T-helper 2 cell (primary cell): ENCODE data around the gene CRLF3.
"Not testable (repeated sequence)": the region's sequence is repeated elsewhere in the genome, so short reads cannot be mapped to it uniquely, and the experiment has no call there.

Experiments used
- DNase-seq, 5 experiments: peaks; one replicate each; pipeline versions ENCODE4 v3.0.0 to v3.0.0-alpha.2; 2012 to 2022

Gene CRLF3

DNA sequence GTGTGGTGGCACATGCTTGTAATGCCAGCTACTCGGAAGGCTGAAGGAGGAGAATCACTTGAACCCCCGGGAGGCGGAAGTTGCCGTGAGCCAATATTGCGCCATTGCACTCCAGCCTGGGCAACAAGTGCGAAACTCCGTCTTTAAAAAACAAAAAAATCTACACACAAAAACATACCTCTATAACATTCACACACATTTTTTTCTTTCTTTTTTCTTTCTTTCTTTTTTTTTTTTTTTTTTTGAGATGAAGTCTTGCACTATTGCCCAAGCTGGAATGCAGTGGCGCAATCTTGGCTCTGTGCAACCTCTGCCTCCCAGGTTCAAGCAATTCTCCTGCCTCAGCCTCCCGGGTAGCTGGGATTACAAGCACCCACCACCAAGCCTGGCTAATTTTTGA is 9.6 kb downstream of the CRLF3 start:
- DNase-seq = not testable (repeated sequence)

DNA sequence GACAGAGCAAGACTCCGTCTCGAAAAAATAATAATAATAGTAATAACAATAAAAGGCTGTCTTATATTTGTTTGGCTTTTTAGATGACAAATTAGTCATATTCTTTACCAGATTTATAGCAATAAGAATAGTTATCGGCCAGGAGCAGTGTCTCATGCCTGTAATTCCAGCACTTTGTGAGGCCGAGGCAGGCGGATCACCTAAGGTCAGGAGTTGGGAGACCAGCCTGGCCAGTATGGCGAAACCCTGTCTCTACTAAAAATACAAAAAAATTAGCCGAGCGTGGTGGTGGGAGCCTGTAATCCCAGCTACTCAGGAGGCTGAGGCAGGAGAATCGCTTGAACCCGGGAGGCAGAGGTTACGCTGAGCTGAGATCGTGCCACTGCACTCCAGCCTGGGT is 10.3 kb downstream of the CRLF3 start:
- DNase-seq = not testable (repeated sequence)

DNA sequence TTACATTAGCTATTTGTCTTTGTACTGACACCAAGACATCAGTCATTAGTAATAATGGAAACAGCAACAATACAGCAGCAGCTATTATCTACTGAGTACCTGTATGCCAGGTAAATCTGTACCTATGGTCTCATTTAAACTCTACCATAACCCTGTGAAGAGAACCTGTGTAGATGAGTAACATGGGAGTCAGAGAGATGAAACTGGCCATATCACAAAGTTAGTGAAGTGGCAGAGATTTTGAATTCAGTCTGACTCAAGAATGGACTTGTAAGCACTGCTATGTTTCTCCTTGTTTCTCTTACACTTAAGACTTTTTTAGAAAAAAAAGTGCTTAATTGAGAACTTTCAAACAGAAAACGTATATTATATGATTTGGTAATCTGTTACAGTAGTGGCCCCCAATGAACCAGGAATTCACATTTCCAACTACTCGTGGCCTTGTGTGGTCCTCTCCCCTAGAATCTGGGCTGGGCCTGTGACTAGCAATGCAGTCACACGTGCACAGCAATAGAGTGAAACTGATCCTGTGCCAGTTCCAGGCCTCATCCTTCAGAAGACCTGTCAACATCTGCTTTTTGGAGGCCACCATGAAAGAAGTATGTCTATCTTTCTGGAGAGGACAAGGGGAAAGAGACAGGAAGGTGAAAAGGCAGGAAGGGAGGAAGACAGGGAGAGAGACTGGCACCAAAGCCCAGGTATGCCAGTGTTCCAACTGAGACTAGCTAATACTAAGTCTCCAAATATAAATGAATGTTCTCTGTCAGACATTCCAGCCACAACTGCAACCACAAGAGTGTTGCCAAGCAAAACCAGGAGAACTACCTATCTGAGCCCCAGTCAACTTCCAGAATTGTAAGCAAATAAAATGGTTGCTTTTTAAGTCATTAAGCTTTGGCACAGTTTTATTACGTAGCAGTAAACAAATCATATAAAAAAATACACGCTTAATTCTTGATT is 12.0 kb downstream of the CRLF3 start:
- DNase-seq = peak in 1 of 5 experiments; percentile 27

- peak in 1 of 5 experiments; percentile 88 for DNase-seq
Observed at GRCh38 chr17:30809867-30810266, 14.6 kb downstream of the CRLF3 start.

GRCh38 chr17:30808785-30809286 is 15.7 kb downstream of the CRLF3 start:
- DNase-seq = peak in 2 of 5 experiments; percentile 52 to 94

DNA sequence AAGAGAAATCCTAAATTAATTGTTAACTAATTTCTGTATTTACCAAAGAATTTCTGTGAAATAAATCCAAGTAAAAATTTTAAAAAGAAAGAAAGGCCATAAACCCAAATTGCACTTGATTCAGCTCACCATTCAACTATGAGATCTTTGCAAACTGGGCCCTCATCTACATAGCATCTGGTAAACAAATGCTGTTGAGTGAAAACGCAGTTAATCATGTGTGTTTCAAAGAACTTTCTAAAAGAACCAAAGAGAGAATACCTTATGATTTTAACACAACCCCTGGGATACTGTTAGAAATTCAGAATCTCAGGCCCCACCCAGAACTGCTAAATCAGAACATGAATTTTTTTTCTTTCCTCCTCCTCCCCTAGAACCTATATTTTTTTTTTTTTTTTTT is 16.6 kb downstream of the CRLF3 start:
- DNase-seq = peak in 1 of 5 experiments; percentile 22

- peak in 1 of 5 experiments; percentile 39 for DNase-seq
Observed at GRCh38 chr17:30805944-30806456, 18.5 kb downstream of the CRLF3 start.

DNA sequence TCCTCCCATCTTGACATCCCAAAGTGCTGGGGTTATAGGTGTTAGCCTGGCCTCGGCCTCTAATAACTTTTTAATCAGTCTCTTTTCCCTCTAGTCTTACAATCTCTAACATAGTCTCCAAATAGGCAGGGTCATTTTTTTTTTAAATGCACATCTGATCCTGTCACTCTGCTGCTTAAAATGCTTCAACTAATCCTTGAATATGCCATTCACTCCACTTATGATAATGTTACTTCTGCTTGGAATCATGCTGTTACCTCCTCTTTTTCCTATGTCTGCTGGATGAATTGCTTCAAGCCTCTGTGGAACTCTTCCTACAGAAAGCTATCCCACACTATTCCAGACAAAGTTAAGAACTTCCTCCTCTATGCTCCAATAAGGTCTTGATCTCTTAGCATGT is 22.8 kb downstream of the CRLF3 start:
- no peak for DNase-seq

- DNase-seq = peak in 1 of 5 experiments; percentile 88
Observed at GRCh38 chr17:30796016-30796415, 28.5 kb downstream of the CRLF3 start.

- DNase-seq = no peak
Observed at GRCh38 chr17:30794372-30794771, 30.1 kb downstream of the CRLF3 start.

DNA sequence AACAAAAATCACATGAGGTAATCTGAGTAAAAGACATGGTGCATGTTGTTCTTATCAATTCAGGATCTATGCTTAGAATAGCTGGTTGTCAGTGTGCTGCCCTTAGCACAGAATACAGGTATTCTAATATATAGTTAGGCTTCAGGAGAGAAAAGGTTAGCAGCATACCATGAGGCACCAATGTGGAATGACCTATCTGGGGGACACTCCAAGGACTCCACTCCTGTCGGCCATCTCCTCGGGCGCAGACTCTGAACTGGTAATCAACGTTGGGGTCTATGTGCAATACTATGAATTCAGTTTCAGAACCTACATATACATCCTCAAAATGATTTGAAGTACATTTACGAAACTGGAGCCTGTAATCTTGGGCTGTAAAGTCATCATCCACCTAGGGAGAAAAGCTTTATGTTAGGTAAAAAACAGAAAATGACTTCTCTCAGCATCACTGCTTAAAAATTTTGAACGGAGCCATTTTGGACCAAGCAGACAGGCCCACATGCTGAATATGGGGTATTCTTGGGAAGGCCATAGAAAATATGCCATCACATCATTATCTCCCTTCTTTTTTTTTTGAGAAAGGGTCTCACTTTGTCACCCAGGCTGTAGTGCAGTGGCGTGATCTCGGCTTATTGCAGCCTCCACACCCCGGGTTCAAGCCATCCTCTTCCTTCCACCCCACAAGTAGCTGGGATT is 31.1 kb downstream of the CRLF3 start:
- DNase-seq = no peak

DNA sequence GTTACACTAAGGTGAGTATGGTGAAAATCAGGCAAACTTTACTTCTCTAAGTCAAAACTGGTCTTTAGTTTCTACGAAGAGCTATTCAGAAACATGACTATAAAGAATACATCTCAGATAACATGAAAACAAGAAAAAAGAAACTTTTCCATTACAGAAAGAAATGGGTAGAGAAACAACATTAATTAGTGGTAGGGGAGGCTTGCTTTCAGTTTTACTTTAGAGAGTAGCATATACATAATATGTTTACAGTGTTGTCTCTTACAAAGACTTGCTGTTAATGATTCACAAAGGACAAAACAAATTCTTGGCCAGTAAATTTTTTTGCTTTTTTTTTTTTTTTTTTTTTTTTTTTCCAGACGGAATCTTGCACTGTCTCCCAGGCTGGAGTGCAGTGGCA is 34.2 kb downstream of the CRLF3 start:
- peak in 1 of 5 experiments; percentile 37 for DNase-seq

- DNase-seq = no peak
Observed at GRCh38 chr17:30788918-30789317, 35.6 kb downstream of the CRLF3 start.

DNA sequence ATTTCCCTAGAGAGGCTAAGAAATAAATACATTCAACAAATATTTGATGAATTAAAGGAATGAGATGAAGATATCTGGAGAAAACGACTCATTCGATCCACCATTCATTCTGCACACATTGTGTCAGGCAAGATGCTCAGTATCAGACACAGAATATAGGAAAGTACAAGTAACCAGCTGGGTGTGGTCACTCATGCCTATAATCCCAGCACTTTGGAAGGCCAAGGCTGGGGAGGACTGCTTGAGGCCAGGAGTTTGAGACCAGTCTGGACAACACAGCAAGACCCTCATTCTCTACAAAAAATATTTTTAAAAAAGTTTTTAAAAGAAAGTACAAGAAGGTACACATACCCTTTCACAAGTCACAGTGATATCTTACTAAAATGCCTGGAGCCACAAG is 42.3 kb downstream of the CRLF3 start:
- no peak for DNase-seq

GRCh38 chr17:30780343-30780742 is 44.1 kb downstream of the CRLF3 start:
- peak in 1 of 5 experiments; percentile 54 for DNase-seq

GRCh38 chr17:30768771-30769170 is 55.7 kb downstream of the CRLF3 start:
- DNase-seq = not testable (repeated sequence)

GRCh38 chr17:30767641-30768404 is 56.7 kb downstream of the CRLF3 start:
- not testable (repeated sequence) for DNase-seq

DNA sequence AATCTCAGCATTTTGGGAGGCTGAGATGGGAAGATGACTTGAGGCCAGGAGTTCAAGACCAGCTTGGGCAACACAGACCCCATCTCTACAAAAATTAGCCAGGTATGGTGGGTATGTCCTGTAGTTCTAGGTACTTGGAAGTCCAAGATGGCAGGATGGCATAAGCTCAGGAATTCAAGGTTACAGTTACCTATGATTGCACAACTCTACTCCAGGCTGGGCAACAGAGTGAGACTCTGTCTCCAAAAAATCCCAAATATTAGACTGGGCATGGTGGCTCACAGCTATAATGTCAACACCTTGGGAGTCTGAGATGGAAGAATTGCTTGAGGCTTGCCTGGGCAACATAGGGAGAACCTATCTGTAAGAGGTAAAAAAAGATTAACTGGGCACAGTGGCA is 63.4 kb downstream of the CRLF3 start:
- no peak for DNase-seq

DNA sequence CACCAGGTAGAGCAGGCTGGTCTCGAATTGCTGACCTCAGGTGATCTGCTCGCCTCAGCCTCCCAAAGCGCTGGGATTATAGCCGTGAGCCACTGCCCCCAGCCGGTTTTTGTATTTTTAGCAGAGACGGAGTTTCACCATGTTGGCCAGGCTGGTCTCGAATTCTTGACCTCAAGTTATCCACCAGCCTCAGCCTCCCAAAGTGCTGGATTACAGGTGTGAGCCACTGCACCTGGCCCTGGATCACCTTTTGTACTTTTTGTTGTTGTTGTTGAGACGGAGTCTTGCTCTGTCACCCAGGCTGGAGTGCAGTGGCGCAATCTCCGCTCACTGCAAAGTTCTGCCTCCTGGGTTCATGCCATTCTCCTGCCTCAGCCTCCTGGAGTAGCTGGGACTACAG is 71.2 kb downstream of the CRLF3 start:
- DNase-seq = not testable (repeated sequence)

GRCh38 chr17:30750982-30751381 is 73.5 kb downstream of the CRLF3 start:
- DNase-seq = not testable (repeated sequence)

GRCh38 chr17:30747621-30748020 is 76.9 kb downstream of the CRLF3 start:
- not testable (repeated sequence) for DNase-seq

- DNase-seq = not testable (repeated sequence)
Observed at GRCh38 chr17:30742669-30743068, 81.8 kb downstream of the CRLF3 start.
